ENCODE measurements around the gene ZNF562.
"Not testable (repeated sequence)": the region's sequence is repeated elsewhere in the genome, so short reads cannot be mapped to it uniquely, and the experiment has no call there.

Gene ZNF562

GRCh38 chr19:9668544-9668943, 6.4 kb downstream of the ZNF562 start:
- DNase-seq (ENCODE audit: insufficient read length, low spot score), result no peak
- no peak for TF ChIP-seq CTCF (IDR thresholded peaks at IDR 0.05; ENCODE audit: insufficient read depth, missing control alignments)
- no peak for FAIRE-seq

- FAIRE-seq (no peak), DNase-seq (ENCODE audit: insufficient read length, low spot score) (no peak)
- no peak for TF ChIP-seq CTCF (IDR thresholded peaks at IDR 0.05; ENCODE audit: insufficient read depth, missing control alignments)
These were observed 7.0 kb downstream of the ZNF562 start for GRCh38 chr19:9667898-9668297.

GRCh38 chr19:9658769-9659168, 16.1 kb downstream of the ZNF562 start:
- DNase-seq (ENCODE audit: insufficient read length, low spot score) (no peak), FAIRE-seq (no peak)
- no peak for TF ChIP-seq CTCF (IDR thresholded peaks at IDR 0.05; ENCODE audit: insufficient read depth, missing control alignments)

GRCh38 chr19:9653066-9653555, 21.8 kb downstream of the ZNF562 start:
- not testable (repeated sequence) for FAIRE-seq; DNase-seq (ENCODE audit: insufficient read length, low spot score)

- not testable (repeated sequence) for FAIRE-seq; DNase-seq (ENCODE audit: insufficient read length, low spot score)
These were observed 23.4 kb downstream of the ZNF562 start for GRCh38 chr19:9651464-9651863.

DNA sequence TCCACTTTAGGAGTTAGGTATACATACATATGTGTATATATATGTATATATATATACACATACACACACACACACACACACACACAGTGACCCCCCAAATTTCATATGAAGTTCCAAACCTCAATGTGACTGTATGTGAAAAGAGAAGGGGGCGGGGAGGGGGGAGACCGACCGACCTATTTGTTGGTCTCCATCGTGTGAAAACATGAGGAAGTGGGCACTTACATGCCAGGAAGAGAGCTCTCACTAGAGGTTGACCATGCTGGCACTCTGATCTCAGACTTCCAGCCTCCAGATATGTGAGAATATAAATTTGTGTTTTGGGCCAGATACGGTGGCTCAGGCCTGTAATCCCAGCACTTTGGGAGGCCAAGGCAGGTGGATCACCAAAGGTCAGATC, 24.6 kb downstream of the ZNF562 start:
- FAIRE-seq (no peak), DNase-seq (ENCODE audit: insufficient read length, low spot score) (no peak)
- TF ChIP-seq CTCF (IDR thresholded peaks at IDR 0.05; ENCODE audit: insufficient read depth, missing control alignments), result no peak

DNA sequence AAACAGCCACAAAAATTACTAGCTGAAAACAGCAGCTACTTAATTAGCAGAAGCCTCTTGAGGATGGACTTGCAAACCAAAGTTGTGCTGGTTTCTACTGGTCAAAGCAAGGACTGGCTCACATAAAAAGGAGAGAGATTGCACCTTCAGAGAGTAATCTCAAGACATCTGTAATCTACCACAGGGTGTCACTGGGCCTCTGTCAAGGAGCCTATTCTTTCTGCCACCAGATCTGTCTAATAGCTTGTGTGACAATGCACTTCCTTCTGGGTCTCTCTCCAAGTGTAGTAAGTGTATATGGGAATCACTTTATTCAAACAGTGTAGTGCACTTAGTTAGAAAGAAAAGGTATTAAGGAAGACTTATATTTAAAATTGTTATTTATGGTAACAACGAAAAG, 29.4 kb downstream of the ZNF562 start:
- TF ChIP-seq CTCF (IDR thresholded peaks at IDR 0.05; ENCODE audit: insufficient read depth, missing control alignments), result no peak
- no peak for DNase-seq (ENCODE audit: insufficient read length, low spot score)
- no peak for FAIRE-seq

DNA sequence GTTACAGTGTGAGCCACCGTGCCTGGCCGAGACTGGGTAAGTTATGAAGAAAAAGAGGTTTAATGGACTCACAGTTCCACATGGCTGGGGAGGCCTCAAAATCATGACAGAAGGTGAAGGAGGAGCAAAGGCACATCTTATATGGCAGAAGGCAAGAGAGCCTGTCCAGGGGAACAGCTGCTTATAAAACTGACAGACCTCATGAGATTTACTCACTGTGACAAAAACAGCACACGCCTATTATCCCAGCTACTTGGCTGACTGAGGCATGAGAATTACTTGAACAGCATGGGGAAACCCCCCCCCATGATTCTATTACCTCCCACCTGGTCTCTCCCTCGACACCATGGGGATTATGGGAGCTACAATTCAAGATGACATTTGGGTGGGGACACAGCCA, 30.4 kb downstream of the ZNF562 start:
- DNase-seq (ENCODE audit: insufficient read length, low spot score) (no peak), FAIRE-seq (peak; percentile 66)
- no peak for TF ChIP-seq CTCF (IDR thresholded peaks at IDR 0.05; ENCODE audit: insufficient read depth, missing control alignments)
